HEK293 (cell line): ENCODE results near the gene SCN4B.

Experiments used
- CTCF ChIA-PET: fragments of 350-600 bp; formaldehyde crosslinking; extraction: SDS; loops from one replicate; lab custom pipeline; 2021; ENCODE audit warnings: antibody characterized with exemption; lab: Yijun Ruan, JAX
- POLR2A ChIA-PET: fragments of 300-600 bp; formaldehyde crosslinking; extraction: SDS; loops from one replicate; lab custom pipeline; 2020; ENCODE audit warnings: antibody characterized with exemption, inconsistent platforms; lab: Yijun Ruan, JAX
- H3K27ac ChIP-seq: fragments of 200-500 bp; sonication (Bioruptor generic); 2 replicates; pipeline ENCODE4 v1.5.1; 2014; ENCODE audit warnings: low read depth, low read length, control low read depth, inconsistent platforms; ENCODE audit errors: extremely low read depth
- H3K36me3 ChIP-seq, 2 experiments: fragments of 200-500 bp in 1 of 2; sonication (Bioruptor generic) in 1 of 2; 1 replicate in 1 of 2; 2 replicates in 1 of 2; pipeline ENCODE4 v1.5.1; 2014 to 2017; ENCODE audit warnings: inconsistent platforms in 2 of 2, low read length in 2 of 2; ENCODE audit not compliant: control insufficient read depth in 2 of 2, insufficient read depth in 1 of 2
- H3K4me1 ChIP-seq: fragments of 200-500 bp; sonication (Bioruptor generic); 2 replicates; pipeline ENCODE4 v1.5.1; 2014; ENCODE audit warnings: mild to moderate bottlenecking, low read length, inconsistent platforms; ENCODE audit not compliant: control insufficient read depth, insufficient read depth
- H3K4me3 ChIP-seq: 2 replicates; pipeline ENCODE4 v1.5.1; 2011; ENCODE audit warnings: low read depth, mild to moderate bottlenecking, control low read depth, low read length, moderate library complexity
- H3K9me3 ChIP-seq: fragments of 200-500 bp; sonication (Bioruptor generic); 2 replicates; pipeline ENCODE4 v1.5.1; 2014; ENCODE audit warnings: low read depth, low read length, inconsistent platforms; ENCODE audit not compliant: control insufficient read depth, insufficient read depth
- OSR2 ChIP-seq: fragments of 450-650 bp; formaldehyde crosslinking; IDR thresholded peaks from 2 replicates; pipeline ENCODE4 v1.5.1; 2016; ENCODE audit warnings: missing biosample characterization, missing genetic modification characterization
- SETDB1 ChIP-seq: IDR thresholded peaks from one replicate; pipeline ENCODE4 v1.6.1; 2017; ENCODE audit warnings: mild to moderate bottlenecking, low read length, moderate library complexity, mixed read lengths; ENCODE audit not compliant: insufficient read length
- SP7 ChIP-seq: fragments of 450-650 bp; formaldehyde crosslinking; IDR thresholded peaks from 2 replicates; pipeline ENCODE4 v1.5.1; 2016; ENCODE audit warnings: missing biosample characterization, missing genetic modification characterization
- TCF7L2 ChIP-seq: IDR thresholded peaks from 2 replicates; pipeline ENCODE4 v1.6.1; 2011; ENCODE audit warnings: low read depth, mild to moderate bottlenecking, inconsistent platforms, low read length, moderate library complexity, borderline replicate concordance
- TRIM28 ChIP-seq: IDR thresholded peaks from 2 replicates; pipeline ENCODE4 v1.6.1; 2011; ENCODE audit warnings: low read length, control low read depth, borderline replicate concordance
- ZNF112 ChIP-seq: fragments of 450-650 bp; formaldehyde crosslinking; IDR thresholded peaks from 2 replicates; pipeline ENCODE4 v1.5.0; 2017; ENCODE audit warnings: missing biosample characterization, missing genetic modification characterization
- ZNF274 ChIP-seq, 2 experiments: fragments of 200-500 bp in 1 of 2; fragments of 450-650 bp in 1 of 2; sonication (Bioruptor generic) in 1 of 2; formaldehyde crosslinking in 1 of 2; IDR thresholded peaks; 2 replicates each; pipeline versions ENCODE4 v1.5.1 to v1.6.1; 2014 to 2016; ENCODE audit warnings: borderline replicate concordance in 1 of 2, inconsistent platforms in 1 of 2, low read length in 1 of 2, missing biosample characterization in 1 of 2, missing genetic modification characterization in 1 of 2
- ZNF48 ChIP-seq: fragments of 450-650 bp; formaldehyde crosslinking; IDR thresholded peaks from 2 replicates; pipeline ENCODE4 v1.5.1; 2016; ENCODE audit warnings: missing biosample characterization, missing genetic modification characterization
- ZNF776 ChIP-seq: fragments of 450-650 bp; formaldehyde crosslinking; IDR thresholded peaks from 2 replicates; pipeline ENCODE4 v1.5.0; 2017; ENCODE audit warnings: missing biosample characterization, missing genetic modification characterization, borderline replicate concordance
- TF ChIP-seq, protein P1 (sequence below): fragments of 450-650 bp; formaldehyde crosslinking; IDR thresholded peaks from 2 replicates; pipeline ENCODE4 v1.5.1; 2016; ENCODE audit warnings: missing biosample characterization, missing genetic modification characterization
- TF ChIP-seq, protein P2 (sequence below): fragments of 450-650 bp; formaldehyde crosslinking; IDR thresholded peaks from 2 replicates; pipeline ENCODE4 v1.5.1; 2016; ENCODE audit warnings: missing biosample characterization, missing genetic modification characterization
- TF ChIP-seq, protein P3 (sequence below): fragments of 450-650 bp; IDR thresholded peaks from 2 replicates; pipeline ENCODE4 v1.5.1; 2018; ENCODE audit warnings: missing biosample characterization, mild to moderate bottlenecking, missing genetic modification characterization
- TF ChIP-seq, protein P4 (sequence below): fragments of 450-650 bp; formaldehyde crosslinking; IDR thresholded peaks from 2 replicates; pipeline ENCODE4 v1.5.1; 2016; ENCODE audit warnings: missing biosample characterization, missing genetic modification characterization, low read depth

The SCN4B gene

DNA sequence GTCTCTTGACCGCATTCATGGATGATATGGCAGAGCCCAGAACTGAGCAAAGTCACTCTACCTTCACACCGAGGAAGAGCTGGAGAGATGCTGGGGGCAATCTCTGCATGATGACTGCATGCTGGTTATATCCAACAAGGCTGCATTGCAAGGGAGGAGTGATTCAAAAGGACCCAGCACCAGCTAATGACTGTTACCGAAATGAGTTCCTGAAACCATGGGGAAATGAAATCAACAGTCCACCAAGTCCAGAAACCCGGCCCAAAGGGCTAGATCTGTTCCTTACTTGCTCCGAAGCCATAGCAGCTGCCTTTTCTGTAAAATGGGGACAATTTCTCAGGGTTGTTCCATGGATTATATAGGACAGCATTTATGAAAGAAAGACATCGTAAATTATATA lies 64.7 kb downstream of the SCN4B start:
- no peak overlapping the region for H3K4me3 ChIP-seq
- no peak overlapping the region for H3K27ac ChIP-seq
- no peaks in the 10 kb centered on the region for H3K9me3 ChIP-seq
- POLR2A ChIA-PET = no interaction called here
- CTCF ChIA-PET = interaction anchor here (0.6 kb wide), 1 partner anchor 33 kb away, joined by 4 read pairs; no protein-coding TSS in a partner anchor
- no peak for TF ChIP-seq OSR2 (tag by site-specific recombination)
- no peaks in the 10 kb centered on the region for H3K4me1 ChIP-seq
- H3K36me3 ChIP-seq = no peaks in the 10 kb centered on the region

DNA sequence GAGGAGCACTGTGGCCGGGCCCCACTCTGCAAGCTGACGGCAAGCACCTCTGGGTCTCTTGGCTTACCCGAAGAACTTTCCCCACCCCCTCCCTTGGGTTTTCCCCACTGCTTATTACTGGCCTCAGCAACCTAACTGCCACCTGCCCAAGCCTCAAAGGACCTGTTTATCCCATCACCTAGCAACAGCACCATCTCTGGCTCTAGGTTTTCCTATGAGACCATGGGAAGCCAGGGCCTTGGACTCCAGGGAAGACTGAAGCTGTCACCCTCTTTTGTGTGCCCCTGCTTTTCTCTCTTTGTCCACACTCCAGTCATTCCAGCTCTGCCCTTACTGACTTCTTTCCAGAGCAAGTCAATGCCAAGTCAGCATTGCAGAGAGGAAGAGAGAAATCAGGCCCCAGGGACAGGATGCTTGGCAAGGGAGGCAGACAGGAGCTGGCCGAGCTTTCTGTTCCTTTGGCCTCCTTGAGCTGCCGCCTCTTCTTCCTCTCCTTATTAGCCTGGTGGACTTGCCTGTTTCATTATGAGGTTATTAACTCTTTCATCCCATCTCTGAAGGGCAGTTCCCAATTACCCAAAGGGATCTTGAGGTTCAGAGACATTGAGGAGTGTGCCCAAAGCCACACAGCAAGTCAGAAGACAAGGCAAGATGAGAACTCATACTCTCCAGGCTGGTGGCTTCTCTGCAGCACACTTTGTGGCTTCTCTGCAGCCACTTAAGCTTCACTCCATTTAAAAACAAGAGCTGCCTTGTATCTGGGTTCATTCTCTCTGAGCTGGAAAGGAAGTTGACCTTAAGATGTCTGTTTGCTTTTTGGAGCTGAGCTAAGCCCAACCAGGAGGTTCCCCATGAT lies 65.5 kb downstream of the SCN4B start, which contains the start of gene SMIM35:
SMIM35 (minus strand) TSS at position 51 of the 856 bp plus-strand sequence. CDS start 206 bp downstream, outside the sequence.
- no peaks in the 10 kb centered on the region for H3K4me1 ChIP-seq
- TF ChIP-seq TRIM28 (peak; percentile 68; the same call in 1 of the 2 replicates), TCF7L2 (no peak), ZNF274 (IDR thresholded peaks at IDR 0.05; ENCODE audit: low read length) (no peak), ZNF274 (tag by site-specific recombination; IDR thresholded peaks at IDR 0.05; ENCODE audit: borderline replicate concordance) (peak; percentile 86; the same call in 1 of the 2 replicates), SETDB1 (peak; percentile 67), ZNF112 (no peak), SP7 (tag by site-specific recombination) (no peak), ZNF776 (tag by site-specific recombination) (no peak), ZNF48 (tag by site-specific recombination) (no peak)
- TF ChIP-seq, protein P1, sequence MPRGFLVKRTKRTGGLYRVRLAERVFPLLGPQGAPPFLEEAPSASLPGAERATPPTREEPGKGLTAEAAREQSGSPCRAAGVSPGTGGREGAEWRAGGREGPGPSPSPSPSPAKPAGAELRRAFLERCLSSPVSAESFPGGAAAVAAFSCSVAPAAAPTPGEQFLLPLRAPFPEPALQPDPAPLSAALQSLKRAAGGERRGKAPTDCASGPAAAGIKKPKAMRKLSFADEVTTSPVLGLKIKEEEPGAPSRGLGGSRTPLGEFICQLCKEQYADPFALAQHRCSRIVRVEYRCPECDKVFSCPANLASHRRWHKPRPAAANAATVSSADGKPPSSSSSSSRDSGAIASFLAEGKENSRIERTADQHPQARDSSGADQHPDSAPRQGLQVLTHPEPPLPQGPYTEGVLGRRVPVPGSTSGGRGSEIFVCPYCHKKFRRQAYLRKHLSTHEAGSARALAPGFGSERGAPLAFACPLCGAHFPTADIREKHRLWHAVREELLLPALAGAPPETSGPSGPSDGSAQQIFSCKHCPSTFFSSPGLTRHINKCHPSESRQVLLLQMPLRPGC (tag by site-specific recombination) = no peak
- TF ChIP-seq, protein P2, sequence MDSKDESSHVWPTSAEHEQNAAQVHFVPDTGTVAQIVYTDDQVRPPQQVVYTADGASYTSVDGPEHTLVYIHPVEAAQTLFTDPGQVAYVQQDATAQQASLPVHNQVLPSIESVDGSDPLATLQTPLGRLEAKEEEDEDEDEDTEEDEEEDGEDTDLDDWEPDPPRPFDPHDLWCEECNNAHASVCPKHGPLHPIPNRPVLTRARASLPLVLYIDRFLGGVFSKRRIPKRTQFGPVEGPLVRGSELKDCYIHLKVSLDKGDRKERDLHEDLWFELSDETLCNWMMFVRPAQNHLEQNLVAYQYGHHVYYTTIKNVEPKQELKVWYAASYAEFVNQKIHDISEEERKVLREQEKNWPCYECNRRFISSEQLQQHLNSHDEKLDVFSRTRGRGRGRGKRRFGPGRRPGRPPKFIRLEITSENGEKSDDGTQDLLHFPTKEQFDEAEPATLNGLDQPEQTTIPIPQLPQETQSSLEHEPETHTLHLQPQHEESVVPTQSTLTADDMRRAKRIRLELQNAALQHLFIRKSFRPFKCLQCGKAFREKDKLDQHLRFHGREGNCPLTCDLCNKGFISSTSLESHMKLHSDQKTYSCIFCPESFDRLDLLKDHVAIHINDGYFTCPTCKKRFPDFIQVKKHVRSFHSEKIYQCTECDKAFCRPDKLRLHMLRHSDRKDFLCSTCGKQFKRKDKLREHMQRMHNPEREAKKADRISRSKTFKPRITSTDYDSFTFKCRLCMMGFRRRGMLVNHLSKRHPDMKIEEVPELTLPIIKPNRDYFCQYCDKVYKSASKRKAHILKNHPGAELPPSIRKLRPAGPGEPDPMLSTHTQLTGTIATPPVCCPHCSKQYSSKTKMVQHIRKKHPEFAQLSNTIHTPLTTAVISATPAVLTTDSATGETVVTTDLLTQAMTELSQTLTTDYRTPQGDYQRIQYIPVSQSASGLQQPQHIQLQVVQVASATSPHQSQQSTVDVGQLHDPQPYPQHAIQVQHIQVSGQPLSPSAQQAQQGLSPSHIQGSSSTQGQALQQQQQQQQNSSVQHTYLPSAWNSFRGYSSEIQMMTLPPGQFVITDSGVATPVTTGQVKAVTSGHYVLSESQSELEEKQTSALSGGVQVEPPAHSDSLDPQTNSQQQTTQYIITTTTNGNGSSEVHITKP (tag by site-specific recombination) = no peak
- TF ChIP-seq, protein P3, sequence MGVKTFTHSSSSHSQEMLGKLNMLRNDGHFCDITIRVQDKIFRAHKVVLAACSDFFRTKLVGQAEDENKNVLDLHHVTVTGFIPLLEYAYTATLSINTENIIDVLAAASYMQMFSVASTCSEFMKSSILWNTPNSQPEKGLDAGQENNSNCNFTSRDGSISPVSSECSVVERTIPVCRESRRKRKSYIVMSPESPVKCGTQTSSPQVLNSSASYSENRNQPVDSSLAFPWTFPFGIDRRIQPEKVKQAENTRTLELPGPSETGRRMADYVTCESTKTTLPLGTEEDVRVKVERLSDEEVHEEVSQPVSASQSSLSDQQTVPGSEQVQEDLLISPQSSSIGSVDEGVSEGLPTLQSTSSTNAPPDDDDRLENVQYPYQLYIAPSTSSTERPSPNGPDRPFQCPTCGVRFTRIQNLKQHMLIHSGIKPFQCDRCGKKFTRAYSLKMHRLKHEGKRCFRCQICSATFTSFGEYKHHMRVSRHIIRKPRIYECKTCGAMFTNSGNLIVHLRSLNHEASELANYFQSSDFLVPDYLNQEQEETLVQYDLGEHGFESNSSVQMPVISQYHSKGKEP (tag by site-specific recombination) = no peak
- TF ChIP-seq, protein P4, sequence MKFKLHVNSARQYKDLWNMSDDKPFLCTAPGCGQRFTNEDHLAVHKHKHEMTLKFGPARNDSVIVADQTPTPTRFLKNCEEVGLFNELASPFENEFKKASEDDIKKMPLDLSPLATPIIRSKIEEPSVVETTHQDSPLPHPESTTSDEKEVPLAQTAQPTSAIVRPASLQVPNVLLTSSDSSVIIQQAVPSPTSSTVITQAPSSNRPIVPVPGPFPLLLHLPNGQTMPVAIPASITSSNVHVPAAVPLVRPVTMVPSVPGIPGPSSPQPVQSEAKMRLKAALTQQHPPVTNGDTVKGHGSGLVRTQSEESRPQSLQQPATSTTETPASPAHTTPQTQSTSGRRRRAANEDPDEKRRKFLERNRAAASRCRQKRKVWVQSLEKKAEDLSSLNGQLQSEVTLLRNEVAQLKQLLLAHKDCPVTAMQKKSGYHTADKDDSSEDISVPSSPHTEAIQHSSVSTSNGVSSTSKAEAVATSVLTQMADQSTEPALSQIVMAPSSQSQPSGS (tag by site-specific recombination) = no peak
- no peak within 1 kb of the TSS for H3K27ac ChIP-seq
- ChIA-PET POLR2A (no interaction called here), CTCF (interaction anchor here (0.6 to 0.7 kb wide), 3 partner anchors 32 to 1551 kb away, joined by 3 to 4 read pairs (median 4); no protein-coding TSS in a partner anchor)
- H3K9me3 ChIP-seq = no peaks in the 10 kb centered on the region
- H3K36me3 ChIP-seq = no peaks in the 10 kb centered on the region
- H3K4me3 ChIP-seq = no peak within 1 kb of the TSS
